ENCODE data around the gene ANKDD1B. TPM values are rescaled to one million over a fixed set of nuclear protein-coding genes. Genes with fewer than 3 reads are reported as not detected.

The ANKDD1B gene
- total and polyA plus RNA-seq, 2 of the 13 experiments (the other 11 are each of a cell fraction or from before 2014, with no cell fraction given): 0.12 to 0.27 TPM

DNA sequence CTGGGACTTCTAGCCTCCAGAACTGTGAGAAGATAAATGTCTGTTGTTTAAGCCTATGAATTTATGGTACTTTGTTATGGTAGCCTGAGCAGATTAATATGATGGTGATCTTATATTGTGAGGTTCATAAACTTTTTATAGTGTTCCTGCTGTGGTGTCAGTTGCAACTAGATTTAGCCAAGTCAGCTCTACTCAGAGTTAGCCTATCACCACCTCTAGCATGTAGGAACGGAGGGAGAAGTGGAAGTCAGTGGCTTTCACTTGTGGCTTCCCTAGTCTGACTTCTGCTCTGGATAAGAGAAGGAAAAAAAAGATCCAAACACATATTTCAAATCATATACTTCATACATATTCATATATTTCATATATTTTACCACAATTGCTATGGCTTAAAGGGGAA, 99.4 kb downstream of the ANKDD1B start:
- no peak for DNase-seq (ENCODE audit: low spot score)
- BruUV-seq (replicated peaks): no TSS peak
- Histone ChIP-seq H3K36me3 (replicated peaks in 1 of 2; ENCODE audit: control insufficient read depth in 1 of 2, insufficient read depth in 2 of 2, low read length in 2 of 2) (peaks cover 0 to 20% of the 10 kb centered on the region in 2 experiments; a peak in 1 of 5 replicates), H3K4me2 (ENCODE audit: low read depth, low read length) (no peak overlapping the region), H3K4me3 (replicated peaks in 1 of 3; ENCODE audit: insufficient read depth in 1 of 3, low read depth in 2 of 3, low read length in 3 of 3) (no peak overlapping the region), H3K79me2 (ENCODE audit: insufficient read depth, low read length) (peaks cover 5% of the 10 kb centered on the region), H3K27ac (ENCODE audit: extremely low read length, insufficient read depth, low read length) (no peak overlapping the region), H3K9ac (ENCODE audit: insufficient read depth, low read depth, low read length) (no peak overlapping the region), H3K4me1 (ENCODE audit: insufficient read depth, low read length) (peaks cover 10% of the 10 kb centered on the region), H2AFZ (ENCODE audit: low read length) (no peak overlapping the region), H3K9me3 (ENCODE audit: low read length) (no peaks in the 10 kb centered on the region), H3K27me3 (ENCODE audit: control insufficient read depth in 1 of 2, insufficient read depth in 2 of 2, low read length in 2 of 2) (no peaks in the 10 kb centered on the region), H4K20me1 (ENCODE audit: insufficient read depth, low read length) (no peaks in the 10 kb centered on the region)
- TF ChIP-seq, protein P1, sequence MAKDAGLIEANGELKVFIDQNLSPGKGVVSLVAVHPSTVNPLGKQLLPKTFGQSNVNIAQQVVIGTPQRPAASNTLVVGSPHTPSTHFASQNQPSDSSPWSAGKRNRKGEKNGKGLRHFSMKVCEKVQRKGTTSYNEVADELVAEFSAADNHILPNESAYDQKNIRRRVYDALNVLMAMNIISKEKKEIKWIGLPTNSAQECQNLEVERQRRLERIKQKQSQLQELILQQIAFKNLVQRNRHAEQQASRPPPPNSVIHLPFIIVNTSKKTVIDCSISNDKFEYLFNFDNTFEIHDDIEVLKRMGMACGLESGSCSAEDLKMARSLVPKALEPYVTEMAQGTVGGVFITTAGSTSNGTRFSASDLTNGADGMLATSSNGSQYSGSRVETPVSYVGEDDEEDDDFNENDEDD (CRISPR knock-in tag; IDR thresholded peaks at IDR 0.05; ENCODE audit: borderline replicate concordance): no peak
- TF ChIP-seq MAFF (IDR thresholded peaks at IDR 0.05; ENCODE audit: low read depth, low read length) (0 out of 2 replicates have a peak, but pooled peaks have one; percentile 12), RBAK (CRISPR knock-in tag; IDR thresholded peaks at IDR 0.05) (no peak), NFE2L2 (IDR thresholded peaks at IDR 0.05; ENCODE audit: low read length) (no peak), ZFX (CRISPR knock-in tag; IDR thresholded peaks at IDR 0.05; ENCODE audit: low read depth) (no peak), MAFK (conservative IDR thresholded peaks at IDR 0.05 in 1 of 2, IDR thresholded peaks at IDR 0.05 in 1 of 2; ENCODE audit: low read length in 2 of 2) (peak in 1 of 2 experiments; percentile 43; a peak in 2 of 4 replicates), SAP130 (CRISPR knock-in tag; IDR thresholded peaks at IDR 0.05; ENCODE audit: low read depth) (no peak), NFYB (CRISPR knock-in tag; IDR thresholded peaks at IDR 0.05) (no peak), KAT8 (CRISPR knock-in tag; IDR thresholded peaks at IDR 0.05) (no peak)
- TF ChIP-seq, protein P2, sequence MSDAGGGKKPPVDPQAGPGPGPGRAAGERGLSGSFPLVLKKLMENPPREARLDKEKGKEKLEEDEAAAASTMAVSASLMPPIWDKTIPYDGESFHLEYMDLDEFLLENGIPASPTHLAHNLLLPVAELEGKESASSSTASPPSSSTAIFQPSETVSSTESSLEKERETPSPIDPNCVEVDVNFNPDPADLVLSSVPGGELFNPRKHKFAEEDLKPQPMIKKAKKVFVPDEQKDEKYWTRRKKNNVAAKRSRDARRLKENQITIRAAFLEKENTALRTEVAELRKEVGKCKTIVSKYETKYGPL (CRISPR knock-in tag; IDR thresholded peaks at IDR 0.05): no peak
- no peak for FAIRE-seq
- ATAC-seq: no peak
- CTCF ChIA-PET (ENCODE audit: low intra/inter-chr PET ratio, low total read pairs): no interaction called here
- in situ Hi-C loops (cut with HindIII; ENCODE audit: extremely low pct_ligation_motif_present, low pct_unique_long_range_greater_than_20kb) (no loop called here), intact Hi-C loops (cut with micrococcal nuclease; ENCODE audit: unreplicated experiment) (no loop called here)
- POLR2A ChIA-PET: no interaction called here
- WGBS (ENCODE audit: low lambda C conversion rate): 100% methylated on average over 1 of the region's 1 CpG
